Measurements from ENCODE around the gene CHMP4A. TPM values are rescaled to one million over a fixed set of nuclear protein-coding genes. Genes with fewer than 3 reads are reported as not detected.

CHMP4A gene
- polyA plus RNA-seq, 1 donor from 2014 or later, result 55.3 TPM

GRCh38 chr14:24179961-24180796 is 33.1 kb downstream of the CHMP4A start:
- no peak overlapping the region for H3K9ac ChIP-seq (ENCODE audit: low read length)
- no peaks in the 10 kb centered on the region for H3K9me3 ChIP-seq (ENCODE audit: low read length)
- H3K4me2 ChIP-seq (ENCODE audit: low read length), result no peak overlapping the region
- TF ChIP-seq POLR2AphosphoS5 (IDR thresholded peaks at IDR 0.05), result no peak
- TF ChIP-seq CTCF (IDR thresholded peaks at IDR 0.05; ENCODE audit: poor library complexity, severe bottlenecking), result no peak
- TF ChIP-seq EP300 (conservative IDR thresholded peaks at IDR 0.05; ENCODE audit: poor library complexity, severe bottlenecking), result no peak
- no peak for TF ChIP-seq EZH2 (IDR thresholded peaks at IDR 0.05; ENCODE audit: borderline replicate concordance, insufficient read depth, low read length, poor library complexity, severe bottlenecking)
- TF ChIP-seq RAD21 (conservative IDR thresholded peaks at IDR 0.05), result no peak
- no peak for TF ChIP-seq MXI1 (conservative IDR thresholded peaks at IDR 0.05; ENCODE audit: poor library complexity, severe bottlenecking)
- no peak for TF ChIP-seq SMC3 (conservative IDR thresholded peaks at IDR 0.05; ENCODE audit: poor library complexity)
- TF ChIP-seq TAF1 (IDR thresholded peaks at IDR 0.05; ENCODE audit: low read depth), result no peak
- TF ChIP-seq REST (IDR thresholded peaks at IDR 0.05; ENCODE audit: borderline replicate concordance), result no peak
- H3K36me3 ChIP-seq (ENCODE audit: insufficient read depth, low read length), result no peaks in the 10 kb centered on the region
- no peak overlapping the region for H2AFZ ChIP-seq (ENCODE audit: low read depth, low read length)
- H3K9me2 ChIP-seq (ENCODE audit: insufficient read depth, low read length), result no peaks in the 10 kb centered on the region
- no peaks in the 10 kb centered on the region for H3K27me3 ChIP-seq (ENCODE audit: insufficient read depth, low read depth, low read length)
- H4K20me1 ChIP-seq (ENCODE audit: insufficient read depth), result no peaks in the 10 kb centered on the region
- H3K4me3 ChIP-seq (ENCODE audit: low read length), result no peak overlapping the region
- no peaks in the 10 kb centered on the region for H3K79me2 ChIP-seq (replicated peaks; ENCODE audit: insufficient read depth, low read length)
- no peak overlapping the region for H3K27ac ChIP-seq (ENCODE audit: low read length)
- no peaks in the 10 kb centered on the region for H3F3A ChIP-seq (ENCODE audit: insufficient read depth, low read length, poor library complexity, severe bottlenecking)

DNA sequence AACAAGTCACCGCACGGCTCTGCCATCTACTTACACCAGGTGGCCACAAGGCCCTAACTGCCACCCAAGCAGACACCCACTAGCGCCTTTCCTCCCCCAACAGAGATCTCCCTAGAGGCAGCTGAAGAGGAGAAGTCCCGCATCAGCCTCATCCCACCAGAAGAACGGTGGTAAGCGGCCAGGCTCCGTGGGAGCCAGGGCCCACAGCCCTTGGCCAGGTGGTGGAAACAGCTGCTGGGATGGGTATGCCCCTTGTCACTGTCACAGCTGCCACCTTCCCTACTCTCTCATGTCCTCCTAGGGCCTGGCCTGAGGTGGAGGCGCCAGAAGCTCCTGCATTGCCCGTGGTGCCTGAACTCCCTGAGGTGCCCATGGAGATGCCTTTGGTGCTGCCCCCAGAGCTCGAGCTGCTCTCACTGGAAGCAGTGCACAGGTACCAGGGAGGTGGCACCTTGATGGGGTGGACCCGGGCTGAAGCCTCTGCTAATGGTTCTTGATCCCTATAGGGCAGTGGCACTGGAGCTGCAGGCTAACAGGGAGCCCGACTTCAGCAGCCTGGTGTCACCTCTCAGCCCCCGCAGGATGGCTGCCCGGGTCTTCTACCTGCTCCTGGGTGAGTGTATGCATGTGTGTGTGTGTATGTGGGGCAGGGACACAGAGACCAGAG is 33.9 kb downstream of the CHMP4A start:
- Histone ChIP-seq H3K9ac (ENCODE audit: low read length) (no peak overlapping the region), H3K9me3 (ENCODE audit: low read length) (no peaks in the 10 kb centered on the region), H3K79me2 (replicated peaks; ENCODE audit: insufficient read depth, low read length) (no peaks in the 10 kb centered on the region), H3K4me3 (ENCODE audit: low read length) (no peak overlapping the region), H3K36me3 (ENCODE audit: insufficient read depth, low read length) (no peaks in the 10 kb centered on the region), H3F3A (ENCODE audit: insufficient read depth, low read length, poor library complexity, severe bottlenecking) (no peaks in the 10 kb centered on the region), H3K27ac (ENCODE audit: low read length) (no peak overlapping the region), H2AFZ (ENCODE audit: low read depth, low read length) (no peak overlapping the region), H3K9me2 (ENCODE audit: insufficient read depth, low read length) (no peaks in the 10 kb centered on the region), H3K27me3 (ENCODE audit: insufficient read depth, low read depth, low read length) (no peaks in the 10 kb centered on the region), H4K20me1 (ENCODE audit: insufficient read depth) (no peaks in the 10 kb centered on the region), H3K4me2 (ENCODE audit: low read length) (no peak overlapping the region)
- TF ChIP-seq RAD21 (conservative IDR thresholded peaks at IDR 0.05) (no peak), SMC3 (conservative IDR thresholded peaks at IDR 0.05; ENCODE audit: poor library complexity) (no peak), POLR2AphosphoS5 (IDR thresholded peaks at IDR 0.05) (no peak), TAF1 (IDR thresholded peaks at IDR 0.05; ENCODE audit: low read depth) (no peak), MXI1 (conservative IDR thresholded peaks at IDR 0.05; ENCODE audit: poor library complexity, severe bottlenecking) (no peak), EZH2 (IDR thresholded peaks at IDR 0.05; ENCODE audit: borderline replicate concordance, insufficient read depth, low read length, poor library complexity, severe bottlenecking) (no peak)

Measured in neural cell (in vitro differentiated cells).